Activated CD8-positive, alpha-beta memory T cell treated with anti-CD3 and anti-CD28 coated beads, Interleukin-2, amount 50 U/mL, for 24 hours (primary cell): ENCODE data around the gene STPG4.
"Not testable (repeated sequence)": the region's sequence is repeated elsewhere in the genome, so short reads cannot be mapped to it uniquely, and the experiment has no call there.

Experiments
- DNase-seq: peaks from one replicate; pipeline ENCODE4 v3.0.0-alpha.2; 2020; ENCODE audit errors: extremely low read depth

Gene STPG4

GRCh38 chr2:47173986-47174732 is 19.1 kb upstream of the STPG4 start:
- DNase-seq, result no peak

GRCh38 chr2:47172922-47173695 is 18.0 kb upstream of the STPG4 start:
- no peak for DNase-seq

- DNase-seq, result no peak
Observed at GRCh38 chr2:47172156-47172921, 17.2 kb upstream of the STPG4 start.

DNA sequence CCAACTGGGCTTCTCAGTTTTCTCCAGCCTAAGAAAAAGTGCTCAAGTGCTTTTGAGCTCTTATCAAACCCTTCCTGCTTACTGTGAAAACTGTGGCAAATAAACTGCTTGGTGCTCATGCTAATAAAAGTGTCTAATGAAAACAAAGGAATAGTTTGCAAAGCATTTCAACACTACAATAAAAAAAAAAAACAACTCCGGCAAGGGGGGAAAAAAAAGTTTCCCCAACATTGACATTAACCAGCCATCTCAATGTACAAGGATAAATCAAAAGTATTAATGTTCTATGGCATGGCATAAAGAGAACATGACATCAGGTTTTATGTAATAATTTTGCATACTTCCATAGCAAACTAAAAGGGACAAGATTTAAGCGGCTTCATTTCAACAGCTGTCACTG is 14.7 kb upstream of the STPG4 start:
- DNase-seq, result no peak

DNA sequence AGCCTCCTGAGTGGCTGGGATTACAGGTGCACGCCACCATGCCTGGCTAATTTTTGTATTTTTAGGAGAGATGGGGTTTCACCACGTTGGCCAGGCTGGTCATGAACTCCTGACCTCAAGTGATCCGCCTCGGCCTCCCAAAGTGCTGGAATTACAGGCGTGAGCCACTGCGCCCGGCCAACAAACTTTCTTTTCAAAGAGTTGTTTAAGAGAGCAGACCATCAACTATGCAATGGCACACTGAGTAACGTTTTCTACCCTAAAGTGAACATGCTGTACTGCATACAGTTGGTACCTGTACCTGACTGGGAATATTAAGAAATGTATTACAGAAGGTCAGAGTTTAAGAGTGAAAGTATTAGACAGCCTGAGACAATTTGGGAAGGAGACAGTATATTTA is 13.8 kb upstream of the STPG4 start:
- not testable (repeated sequence) for DNase-seq

DNA sequence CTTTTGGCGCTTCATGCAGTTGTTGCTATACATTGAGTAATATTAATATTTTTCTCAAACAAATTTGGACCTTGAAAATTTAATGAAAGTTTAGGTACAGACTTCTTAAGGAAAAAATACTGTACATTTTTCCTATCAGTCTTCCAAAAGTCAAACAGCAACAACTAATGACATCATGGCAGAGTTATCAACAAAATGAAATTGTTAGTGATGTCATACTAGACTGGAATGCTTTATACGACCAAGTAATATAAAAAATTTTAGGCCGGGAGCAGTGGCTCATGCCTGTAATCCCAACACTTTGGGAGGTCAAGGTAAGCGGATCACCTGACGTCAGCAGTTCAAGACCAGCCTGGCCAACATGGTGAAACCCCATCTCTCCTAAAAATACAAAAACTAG is 12.0 kb upstream of the STPG4 start:
- no peak for DNase-seq

DNA sequence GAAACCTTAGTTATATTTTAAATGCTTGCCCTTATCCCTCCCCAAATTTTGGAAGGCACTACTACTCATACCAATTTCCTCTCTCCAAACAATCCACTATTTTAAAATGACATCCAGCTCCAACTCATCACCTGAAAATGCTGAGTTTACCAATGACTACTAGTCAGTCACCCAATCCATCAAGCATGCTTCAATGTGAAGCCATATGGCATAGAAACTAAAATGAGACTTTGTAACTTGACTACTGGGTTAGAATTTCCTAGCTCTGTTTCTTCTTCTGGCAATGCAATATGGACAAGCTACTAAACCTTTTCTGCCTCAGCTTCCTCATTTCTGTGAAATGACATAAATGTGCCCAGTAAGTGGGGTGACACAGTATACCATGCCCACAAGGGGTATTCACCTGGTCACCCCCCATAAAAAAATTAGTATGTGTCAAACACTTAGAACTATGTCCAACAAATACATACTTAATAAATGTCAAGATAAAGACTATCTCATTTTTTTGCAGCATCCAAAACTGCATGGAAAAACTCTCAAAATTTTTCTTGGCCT is 10.0 kb upstream of the STPG4 start:
- DNase-seq, result no peak

DNA sequence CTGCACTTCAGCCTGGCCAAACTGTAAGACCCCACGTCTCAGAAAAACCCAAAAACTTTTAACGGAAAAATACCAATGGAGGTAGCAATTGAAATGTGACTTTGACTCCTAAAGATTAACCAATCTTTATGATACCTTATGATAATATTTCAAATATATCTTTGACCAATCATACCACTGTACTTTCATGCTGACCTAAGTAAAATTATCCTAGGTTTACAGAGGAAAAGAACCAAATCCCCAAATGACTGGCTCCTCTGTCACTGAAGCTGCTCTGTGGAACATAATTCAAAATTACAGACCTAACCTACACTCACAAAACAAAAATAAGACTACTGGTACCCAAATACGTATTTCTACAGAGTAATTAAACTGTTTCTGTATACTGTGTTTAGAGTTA is 7.7 kb upstream of the STPG4 start:
- no peak for DNase-seq

GRCh38 chr2:47161475-47161874 is 6.4 kb upstream of the STPG4 start:
- no peak for DNase-seq

DNA sequence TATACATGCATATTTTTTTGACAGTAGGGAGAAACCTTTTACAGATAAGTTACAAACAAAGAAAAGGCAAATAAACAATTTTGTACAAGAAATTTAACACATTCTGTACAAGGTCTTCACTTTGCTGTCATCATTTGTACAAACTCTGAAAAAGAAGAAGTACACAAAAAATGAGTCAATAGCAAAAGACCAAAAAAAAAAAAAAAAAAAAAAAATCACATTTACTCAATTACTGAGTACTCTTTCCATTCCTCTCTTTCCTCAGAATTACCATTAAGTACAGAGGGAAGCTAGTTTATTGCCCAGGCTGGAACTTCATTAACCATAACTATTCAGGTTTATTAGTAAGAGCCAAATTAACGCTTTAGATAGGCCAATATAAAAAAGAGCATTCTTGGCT is 5.6 kb upstream of the STPG4 start:
- DNase-seq, result no peak

GRCh38 chr2:47160211-47160610 is 5.1 kb upstream of the STPG4 start:
- no peak for DNase-seq

DNA sequence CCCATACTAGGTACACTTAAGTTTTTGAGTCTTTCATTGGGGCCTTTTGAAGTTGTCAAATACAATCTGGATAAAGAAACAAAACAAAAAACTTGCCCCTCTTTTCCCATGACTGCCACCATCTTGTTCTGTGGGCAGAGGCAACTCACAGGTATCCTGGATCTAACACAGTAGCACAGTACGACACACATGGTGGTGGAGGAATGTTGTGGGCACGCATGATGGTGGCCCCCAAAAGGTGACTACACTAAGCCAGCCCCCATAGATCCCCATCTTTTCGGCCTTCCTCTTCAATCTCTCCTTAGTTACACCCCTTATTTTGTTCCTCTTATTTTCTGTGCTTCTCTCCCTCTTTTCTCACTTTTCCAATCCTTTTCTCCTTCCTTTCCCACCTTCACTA is 4.5 kb upstream of the STPG4 start:
- DNase-seq, result no peak

DNA sequence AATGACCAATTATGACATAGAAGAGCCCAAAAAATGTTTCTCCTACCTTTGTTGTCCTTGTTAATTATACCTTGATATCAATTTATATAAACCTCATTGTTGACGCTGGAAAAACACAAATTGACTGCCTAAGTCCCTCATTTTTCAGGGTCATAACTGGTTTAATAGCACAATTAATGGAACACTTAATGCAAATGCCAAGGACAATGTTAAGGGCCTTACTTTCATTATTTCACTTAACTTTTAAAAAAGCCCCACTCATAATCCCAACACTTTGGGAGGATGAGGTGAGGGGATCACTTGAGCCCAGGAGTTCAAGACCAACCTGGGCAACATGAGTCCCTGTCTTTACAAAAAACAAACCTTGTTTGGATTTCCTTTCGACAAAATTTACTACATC is 3.5 kb upstream of the STPG4 start:
- DNase-seq, result no peak

- DNase-seq, result no peak
Observed at GRCh38 chr2:47152803-47153202, 2.3 kb downstream of the STPG4 start.

GRCh38 chr2:47150175-47150574 is 4.9 kb downstream of the STPG4 start:
- no peak for DNase-seq

DNA sequence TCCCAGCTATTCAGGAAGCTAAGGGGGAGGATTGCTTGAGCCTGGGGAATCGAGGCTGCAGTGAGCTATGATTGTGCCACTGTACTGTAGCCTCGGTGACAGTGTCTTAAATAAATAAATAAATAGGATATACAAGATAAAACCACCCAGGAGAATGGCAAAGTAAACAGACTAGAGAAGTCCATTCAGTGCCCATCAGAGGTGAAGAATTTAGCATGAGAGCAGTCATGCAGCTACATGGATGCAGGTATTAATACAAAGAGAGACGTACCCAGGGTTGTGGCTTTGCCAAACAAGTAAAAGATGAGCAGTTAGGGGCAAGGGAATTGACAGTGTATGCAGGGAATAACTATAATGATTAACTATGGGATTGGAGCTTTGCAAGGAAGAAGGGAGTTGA is 8.1 kb downstream of the STPG4 start:
- DNase-seq, result no peak

DNA sequence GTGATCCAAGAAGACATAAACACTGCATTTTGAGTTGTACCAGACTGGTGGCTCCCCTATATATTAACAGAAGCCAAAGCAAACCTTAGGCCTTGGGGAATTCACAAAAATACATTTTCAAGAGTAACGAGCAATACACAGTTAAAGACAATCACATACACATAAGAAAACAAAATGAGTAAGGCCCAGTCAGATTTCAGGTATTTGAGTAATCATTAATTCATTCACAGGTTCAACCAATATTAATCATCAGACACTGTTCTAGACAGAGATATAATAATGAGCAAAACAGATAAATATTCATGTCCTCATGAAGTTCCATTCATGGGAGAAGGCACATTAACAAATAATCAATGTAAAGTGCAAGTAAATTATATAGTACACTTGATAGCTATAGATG is 9.6 kb downstream of the STPG4 start:
- DNase-seq, result no peak

DNA sequence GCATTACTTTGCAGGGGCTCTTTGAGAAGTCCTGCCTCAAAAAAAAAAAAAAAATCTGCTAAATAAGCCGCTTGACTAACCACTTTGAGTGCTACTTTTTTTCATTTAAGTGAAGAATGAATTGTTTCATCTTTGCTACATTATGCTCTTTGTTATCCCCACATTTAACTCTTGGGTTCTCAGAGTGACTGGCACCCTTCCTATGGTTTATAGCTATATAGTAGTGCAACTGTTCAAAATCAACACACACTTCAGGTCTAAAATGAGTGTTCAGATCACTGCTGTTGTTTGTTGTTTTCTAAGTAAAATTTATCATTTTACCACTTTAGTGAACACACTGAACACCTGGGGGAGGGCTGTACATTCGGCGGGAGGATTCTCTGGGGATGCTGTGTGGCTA is 13.6 kb downstream of the STPG4 start:
- DNase-seq, result no peak

DNA sequence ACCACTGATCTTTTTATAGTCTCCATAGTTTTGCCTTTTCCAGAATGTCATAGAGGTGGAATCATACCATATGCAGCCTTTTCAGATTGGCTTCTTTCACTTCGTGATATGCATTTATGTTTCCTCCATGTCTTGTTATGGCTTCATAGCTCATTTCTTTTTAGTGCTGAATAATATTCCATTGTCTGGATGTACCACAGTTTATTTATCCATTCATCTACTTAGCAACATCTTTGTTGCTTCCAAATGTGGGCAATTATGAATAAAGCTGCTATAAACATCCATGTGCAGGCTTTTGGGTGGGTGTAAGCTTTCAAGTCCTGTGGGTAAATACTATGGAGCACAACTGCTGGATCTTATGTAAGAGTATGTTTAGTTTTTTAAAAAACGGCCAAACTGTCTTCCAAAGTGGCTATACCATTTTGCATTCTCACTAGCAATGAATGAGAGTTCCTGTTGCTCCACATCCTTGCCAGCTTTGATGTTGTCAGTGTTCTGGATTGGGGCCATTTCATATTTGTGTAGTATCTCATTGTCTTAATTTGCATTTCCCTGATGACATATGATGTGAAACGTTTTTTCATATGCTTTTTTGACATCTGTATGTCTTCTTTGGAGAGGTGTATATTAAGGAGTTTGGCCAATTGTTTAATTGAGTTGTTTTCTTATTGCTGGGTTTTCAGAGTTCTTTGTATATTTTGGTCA is 20.6 kb downstream of the STPG4 start:
- no peak for DNase-seq

DNA sequence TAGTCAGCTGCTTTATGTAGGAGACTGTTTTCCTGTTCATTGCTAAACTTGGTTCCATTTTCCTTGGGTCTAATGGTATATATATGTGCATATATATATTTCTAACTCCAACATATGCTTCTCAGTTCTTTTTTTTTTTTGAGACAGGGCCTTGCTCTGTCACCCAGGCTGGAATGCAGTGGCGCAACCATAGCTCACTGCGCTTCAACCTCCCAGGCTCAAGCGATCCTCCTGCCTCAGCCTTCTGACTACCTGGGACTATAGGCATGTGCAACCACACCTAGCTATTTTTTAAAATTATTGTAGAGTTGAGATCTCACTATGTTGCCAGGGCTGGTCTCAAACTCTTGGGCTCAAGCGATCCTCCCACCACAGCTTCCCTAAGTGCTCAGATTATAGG is 22.1 kb downstream of the STPG4 start:
- no peak for DNase-seq

- no peak for DNase-seq
Observed at GRCh38 chr2:47129191-47129706, 25.9 kb downstream of the STPG4 start.

DNA sequence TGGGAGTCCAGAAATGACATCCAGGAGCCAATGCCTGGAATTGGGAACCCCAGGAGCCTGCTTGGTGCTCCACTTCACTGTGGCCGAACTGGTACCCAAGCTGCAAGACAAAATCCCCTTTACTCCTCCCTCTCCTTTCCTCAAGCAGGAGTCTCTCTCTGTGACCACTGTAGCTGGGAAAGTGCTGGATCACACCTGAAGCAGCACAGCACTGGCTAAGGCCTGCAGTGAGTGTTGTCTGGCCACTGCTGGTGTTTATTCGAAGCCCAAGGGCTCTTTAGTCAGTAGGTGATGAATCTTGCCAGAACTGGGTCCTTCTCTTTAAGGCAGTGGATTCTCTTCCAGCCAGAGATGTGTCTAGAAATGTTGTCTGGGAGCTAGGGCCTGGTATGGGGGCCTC is 26.4 kb downstream of the STPG4 start:
- no peak for DNase-seq
